H1 (cell line): ENCODE measurements around the gene CIROP. TPM values are rescaled to one million over a fixed set of nuclear protein-coding genes. Genes with fewer than 3 reads are reported as not detected.

Experiments
- CTCF ChIA-PET: fragments of 300-600 bp; sonication (Branson Sonifier 250); formaldehyde crosslinking; loops from one replicate; lab custom pipeline; 2021; ENCODE audit not compliant: partially characterized antibody; lab: Charles Lee
- POLR2A ChIA-PET: fragments of 300-600 bp; sonication (Branson Sonifier 250); formaldehyde crosslinking; loops from one replicate; lab custom pipeline; 2021; ENCODE audit warnings: inconsistent platforms; ENCODE audit not compliant: partially characterized antibody; lab: Charles Lee
- DNase-seq, 2 experiments: peaks; one replicate each; pipeline versions ENCODE4 v3.0.0 to v3.0.0-alpha.2; 2010 to 2022; ENCODE audit warnings: low spot score in 2 of 2, low read depth in 1 of 2, mixed read lengths in 1 of 2
- FAIRE-seq: peaks from 2 replicates; lab custom pipeline; 2011; peaks lifted over from hg19 to GRCh38; lab: Jason Lieb, UNC
- H2AFZ ChIP-seq: 2 replicates; pipeline ENCODE4 v1.8.1; 2012; ENCODE audit warnings: low read length, inconsistent platforms
- H2AK5ac ChIP-seq: 2 replicates; pipeline ENCODE4 v1.6.1; 2013; ENCODE audit warnings: low read depth, low read length
- H2BK120ac ChIP-seq: replicated peaks from 2 replicates; pipeline ENCODE3; 2013; ENCODE audit warnings: low read depth, low read length, inconsistent platforms
- H2BK12ac ChIP-seq: 2 replicates; pipeline ENCODE4 v1.6.1; 2013; ENCODE audit warnings: low read depth, low read length
- H2BK15ac ChIP-seq: 2 replicates; pipeline ENCODE4 v1.6.1; 2013; ENCODE audit warnings: low read length
- H2BK20ac ChIP-seq: 2 replicates; pipeline ENCODE4 v1.6.1; 2013; ENCODE audit warnings: low read length
- H2BK5ac ChIP-seq: 2 replicates; pipeline ENCODE4 v1.6.1; 2013; ENCODE audit warnings: low read depth, low read length
- H3K14ac ChIP-seq: 2 replicates; pipeline ENCODE4 v1.6.1; 2013; ENCODE audit warnings: inconsistent platforms; ENCODE audit not compliant: insufficient read length
- H3K18ac ChIP-seq: 2 replicates; pipeline ENCODE4 v1.6.1; 2013; ENCODE audit warnings: low read length; ENCODE audit errors: extremely low read depth
- H3K23ac ChIP-seq: 2 replicates; pipeline ENCODE4 v1.6.1; 2013; ENCODE audit warnings: inconsistent platforms; ENCODE audit not compliant: insufficient read length
- H3K23me2 ChIP-seq: 2 replicates; pipeline ENCODE4 v1.6.1; 2013; ENCODE audit warnings: low read depth, low read length
- H3K27ac ChIP-seq: 2 replicates; pipeline ENCODE4 v1.6.1; 2011; ENCODE audit warnings: low read depth, low read length, inconsistent platforms
- H3K27me3 ChIP-seq, 4 experiments: replicated peaks in 1 of 4; 1 replicate in 1 of 4; 2 replicates in 3 of 4; pipeline versions ENCODE4 v1.6.1 to v1.8.1; 2011 to 2013; ENCODE audit warnings: low read length in 3 of 4, mild to moderate bottlenecking in 3 of 4, inconsistent platforms in 2 of 4, mixed read lengths in 2 of 4, moderate library complexity in 1 of 4; ENCODE audit not compliant: control insufficient read depth in 3 of 4, insufficient read depth in 3 of 4; ENCODE audit errors: extremely low read depth in 1 of 4
- H3K36me3 ChIP-seq, 4 experiments: 2 replicates each; pipeline versions ENCODE4 v1.6.1 to v1.8.1; 2011 to 2013; ENCODE audit warnings: mild to moderate bottlenecking in 4 of 4, low read length in 3 of 4, moderate library complexity in 2 of 4, control low read depth in 1 of 4, inconsistent platforms in 1 of 4; ENCODE audit not compliant: insufficient read depth in 4 of 4, control insufficient read depth in 2 of 4
- H3K4ac ChIP-seq: replicated peaks from 2 replicates; pipeline ENCODE3; 2013; ENCODE audit warnings: low read length, low read depth, mixed read lengths, inconsistent platforms; ENCODE audit not compliant: insufficient read length
- H3K4me1 ChIP-seq, 4 experiments: replicated peaks in 1 of 4; 1 replicate in 1 of 4; 2 replicates in 3 of 4; pipeline versions ENCODE4 v1.6.1 to v1.8.1; 2011 to 2013; ENCODE audit warnings: low read length in 3 of 4, inconsistent platforms in 2 of 4, mixed read lengths in 1 of 4; ENCODE audit not compliant: insufficient read depth in 4 of 4, control insufficient read depth in 3 of 4
- H3K4me2 ChIP-seq, 2 experiments: 2 replicates each; pipeline versions ENCODE4 v1.6.1 to v1.8.1; 2011 to 2013; ENCODE audit warnings: low read depth in 2 of 2, low read length in 2 of 2, control low read depth in 1 of 2, inconsistent platforms in 1 of 2, mild to moderate bottlenecking in 1 of 2; ENCODE audit not compliant: insufficient read depth in 1 of 2
- H3K4me3 ChIP-seq, 4 experiments: fragments of 200-600, 300-600 bp in 1 of 4; sonication (generic), shearing (Covaris generic), sonication (Bioruptor Twin) in 1 of 4; 2 replicates each; pipeline versions ENCODE4 v1.5.1 to v1.8.1; 2011 to 2016; ENCODE audit warnings: low read length in 4 of 4, low read depth in 3 of 4, control low read depth in 2 of 4, inconsistent platforms in 2 of 4, mild to moderate bottlenecking in 2 of 4, mixed read lengths in 1 of 4, moderate library complexity in 1 of 4; ENCODE audit not compliant: insufficient read depth in 2 of 4; ENCODE audit errors: extremely low read depth in 1 of 4
- H3K56ac ChIP-seq: replicated peaks from 2 replicates; pipeline ENCODE3; 2013; ENCODE audit warnings: low read depth, mild to moderate bottlenecking, mixed read lengths, low read length, inconsistent platforms; ENCODE audit not compliant: insufficient read length
- H3K79me1 ChIP-seq: 2 replicates; pipeline ENCODE4 v1.6.1; 2013; ENCODE audit warnings: low read depth, low read length, control low read depth
- H3K79me2 ChIP-seq, 2 experiments: 2 replicates each; pipeline versions ENCODE4 v1.6.1 to v1.8.1; 2012 to 2013; ENCODE audit warnings: low read length in 2 of 2, mild to moderate bottlenecking in 2 of 2, inconsistent platforms in 1 of 2; ENCODE audit not compliant: insufficient read depth in 2 of 2, control insufficient read depth in 1 of 2
- H3K9ac ChIP-seq, 4 experiments: replicated peaks in 1 of 4; 1 replicate in 1 of 4; 2 replicates in 3 of 4; pipeline versions ENCODE4 v1.6.1 to v1.8.1; 2011 to 2013; ENCODE audit warnings: low read depth in 3 of 4, low read length in 3 of 4, control low read depth in 2 of 4, mild to moderate bottlenecking in 2 of 4, moderate library complexity in 2 of 4, inconsistent platforms in 1 of 4; ENCODE audit errors: extremely low read depth in 1 of 4
- H3K9me3 ChIP-seq, 2 experiments: 2 replicates each; pipeline versions ENCODE4 v1.6.1 to v1.8.1; 2012 to 2013; ENCODE audit warnings: mild to moderate bottlenecking in 2 of 2, moderate library complexity in 2 of 2, control low read depth in 1 of 2, inconsistent platforms in 1 of 2, low read depth in 1 of 2, low read length in 1 of 2, mixed read lengths in 1 of 2; ENCODE audit not compliant: insufficient read depth in 2 of 2
- H4K20me1 ChIP-seq, 2 experiments: replicated peaks in 1 of 2; 2 replicates each; pipeline versions ENCODE3 to v1.8.1; 2011 to 2013; ENCODE audit warnings: inconsistent platforms in 2 of 2, low read length in 2 of 2, mild to moderate bottlenecking in 1 of 2; ENCODE audit not compliant: insufficient read depth in 2 of 2, control insufficient read depth in 1 of 2
- H4K5ac ChIP-seq: 2 replicates; pipeline ENCODE4 v1.6.1; 2013; ENCODE audit warnings: low read length, low read depth, mixed read lengths, inconsistent platforms; ENCODE audit not compliant: insufficient read length
- H4K8ac ChIP-seq: 2 replicates; pipeline ENCODE4 v1.8.0; 2013; ENCODE audit warnings: mild to moderate bottlenecking, moderate library complexity, low read length, inconsistent platforms; ENCODE audit not compliant: insufficient read depth; ENCODE audit errors: extremely low read depth
- H4K91ac ChIP-seq: replicated peaks from 2 replicates; pipeline ENCODE3; 2013; ENCODE audit warnings: low read length, mixed read lengths, inconsistent platforms; ENCODE audit not compliant: insufficient read length
- JUN ChIP-seq: IDR thresholded peaks from 2 replicates; pipeline ENCODE4 v1.6.1; 2011; ENCODE audit warnings: low read depth, mild to moderate bottlenecking, improper control_type of control experiment, low read length
- KDM1A ChIP-seq: fragments of 200-600, 300-600 bp; sonication (generic); IDR thresholded peaks from 2 replicates; pipeline ENCODE4 v1.7.1; 2016; ENCODE audit warnings: mild to moderate bottlenecking, low read length, borderline replicate concordance
- NRF1 ChIP-seq: IDR thresholded peaks from 2 replicates; pipeline ENCODE4 v1.6.1; 2011; ENCODE audit warnings: mild to moderate bottlenecking, low read depth, low read length, improper control_type of control experiment
- PHF8 ChIP-seq: fragments of 200-600 bp; sonication (generic); conservative IDR thresholded peaks from 2 replicates; pipeline ENCODE4 v1.7.1; 2012; ENCODE audit warnings: low read depth, mild to moderate bottlenecking, inconsistent platforms, low read length, moderate library complexity
- POLR2AphosphoS5 ChIP-seq: IDR thresholded peaks from 2 replicates; pipeline ENCODE4 v1.6.1; 2011; ENCODE audit warnings: low read depth, low read length
- RAD21 ChIP-seq, 2 experiments: IDR thresholded peaks in 1 of 2; conservative IDR thresholded peaks in 1 of 2; 2 replicates each; pipeline ENCODE4 v1.6.1; 2011; ENCODE audit warnings: low read depth in 2 of 2, low read length in 2 of 2, improper control_type of control experiment in 1 of 2, inconsistent platforms in 1 of 2, mild to moderate bottlenecking in 1 of 2, moderate library complexity in 1 of 2
- SP2 ChIP-seq: IDR thresholded peaks from 2 replicates; pipeline ENCODE4 v1.6.1; 2012; ENCODE audit warnings: mild to moderate bottlenecking, low read length, inconsistent platforms
- SP4 ChIP-seq: IDR thresholded peaks from 2 replicates; pipeline ENCODE4 v1.6.1; 2012; ENCODE audit warnings: low read length, inconsistent platforms
- TCF12 ChIP-seq: IDR thresholded peaks from 2 replicates; pipeline ENCODE4 v1.6.1; 2011; ENCODE audit warnings: low read depth, mild to moderate bottlenecking, low read length
- WGBS, 2 experiments: shearing (Covaris generic) in 1 of 2; methylation state at CpG; one replicate each; pipeline versions ENCODE4 v1.1.6 to v1.1.7; 2013 to 2015; ENCODE audit warnings: low lambda C conversion rate in 2 of 2, mixed read lengths in 2 of 2, inconsistent platforms in 1 of 2, low coverage in 1 of 2, missing lambda C conversion rate in 1 of 2; ENCODE audit not compliant: insufficient replicate concordance in 2 of 2, insufficient coverage in 1 of 2, insufficient read length in 1 of 2; ENCODE audit errors: extremely low coverage in 1 of 2, missing lambda C conversion rate in 1 of 2; 5-methylcytosine and 5-hydroxymethylcytosine counted together
- polyA plus RNA-seq, 7 experiments: library from polyadenylated mRNA; depleted of rRNA in 3 of 7; stranded (reverse) in 5 of 7; unstranded in 2 of 7; fragments of >200 nt in 5 of 7; fragments of 200-250 nt in 2 of 7; gene quantifications; 1 replicate in 5 of 7; 2 replicates in 1 of 7; 4 replicates in 1 of 7; pipeline versions ENCODE4 v1.2.1 to v1.2.3, GENCODE V29; 2011 to 2013; ENCODE audit warnings: missing spikeins in 2 of 7, mixed read lengths in 2 of 7
- total RNA-seq: library from RNA; stranded (reverse); fragmentation: NEBNext Ultra II Directional; extraction: Animal tissue kit (Norgen Biotek cat#: 25700); gene quantifications from 2 replicates; pipeline ENCODE4 v1.2.1, GENCODE V29; 2021
- TF ChIP-seq, protein P1 (sequence below), 3 experiments: IDR thresholded peaks; 1 replicate in 2 of 3; 2 replicates in 1 of 3; pipeline versions ENCODE4 v1.5.1 to v1.6.1; 2011; ENCODE audit warnings: low read length in 3 of 3, mild to moderate bottlenecking in 3 of 3, inconsistent platforms in 2 of 3, low read depth in 1 of 3, moderate library complexity in 1 of 3; ENCODE audit not compliant: insufficient read depth in 1 of 3; ENCODE audit errors: control extremely low read depth in 1 of 3
- TF ChIP-seq, protein P2 (sequence below): IDR thresholded peaks from 2 replicates; pipeline ENCODE4 v1.6.1; 2012; ENCODE audit warnings: inconsistent platforms

CIROP gene
- total and polyA plus RNA-seq, 2 of the 8 experiments (the other 6 are each of a cell fraction or from before 2014, with no cell fraction given): 0.06 TPM; not detected in 1

DNA sequence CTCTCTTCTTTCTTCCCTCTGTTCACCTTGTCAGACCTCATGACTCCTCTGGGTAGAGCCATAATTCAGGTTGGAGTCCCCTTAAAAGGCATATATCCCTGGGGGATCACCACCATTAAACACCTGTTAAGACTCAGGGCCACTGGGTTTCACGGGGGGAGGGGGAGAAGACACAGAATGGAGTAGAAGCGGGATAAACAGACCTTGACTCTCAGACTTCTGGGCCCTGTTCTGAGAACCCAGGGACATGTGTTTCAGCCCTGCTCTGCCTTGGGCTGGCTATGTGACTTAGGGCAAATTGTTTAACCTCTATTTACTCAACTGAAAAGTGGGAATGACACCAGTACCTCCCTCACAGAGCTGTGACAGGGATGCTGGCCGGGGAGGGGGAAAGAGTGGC, 52.1 kb downstream of the CIROP start:
- no peak overlapping the region for H3K4me2 ChIP-seq
- 82% methylated on average over 3 of the region's 3 CpGs; no CpG with 5 or more reads in 1 of the 2 experiments for WGBS, 2 experiments
- DNase-seq (no peak), FAIRE-seq (no peak)
- peaks cover 0 to 2% of the 10 kb centered on the region in 2 experiments for H4K20me1 ChIP-seq
- no peak overlapping the region for H3K23ac ChIP-seq
- H3K9me3 ChIP-seq: no peaks in the 10 kb centered on the region
- no peak overlapping the region for H2BK120ac ChIP-seq
- H2BK12ac ChIP-seq: no peak overlapping the region
- H2AFZ ChIP-seq: no peak overlapping the region
- H3K14ac ChIP-seq: no peak overlapping the region
- H3K36me3 ChIP-seq: peaks cover 0 to 10% (median 3%) of the 10 kb centered on the region in 4 experiments; a peak in 5 of 8 replicates
- H2AK5ac ChIP-seq: no peak overlapping the region
- no peak overlapping the region for H4K8ac ChIP-seq
- H2BK15ac ChIP-seq: no peak overlapping the region
- H2BK20ac ChIP-seq: no peak overlapping the region
- H4K5ac ChIP-seq: no peak overlapping the region
- H3K18ac ChIP-seq: no peak overlapping the region
- H3K56ac ChIP-seq: no peak overlapping the region
- H3K4me1 ChIP-seq: peaks cover 0 to 13% (median 4%) of the 10 kb centered on the region in 4 experiments; a peak in 4 of 7 replicates
- H3K4me3 ChIP-seq: no peak overlapping the region
- ChIA-PET POLR2A (interaction anchor here (1.0 to 2.4 kb wide), 6 partner anchors 23 to 70 kb away, joined by 4 to 8 read pairs (median 5); partner anchors contain the start of gene AJUBA), CTCF (interaction anchor here (0.8 to 29.2 kb wide), 17 partner anchors 8 to 111 kb away, joined by 3 to 785 read pairs (median 5); partner anchors contain the start of genes AJUBA and PSMB11)
- no peak overlapping the region for H3K4ac ChIP-seq
- H3K9ac ChIP-seq: no peak overlapping the region
- no peaks in the 10 kb centered on the region for H3K79me2 ChIP-seq
- H3K23me2 ChIP-seq: peaks cover 10% of the 10 kb centered on the region
- no peaks in the 10 kb centered on the region for H3K79me1 ChIP-seq
- H3K27ac ChIP-seq: no peak overlapping the region
- no peak overlapping the region for H4K91ac ChIP-seq
- no peak overlapping the region for H2BK5ac ChIP-seq
- no peaks in the 10 kb centered on the region; a peak in 1 of 7 replicates for H3K27me3 ChIP-seq
- TF ChIP-seq KDM1A (no peak), RAD21 (IDR thresholded peaks at IDR 0.05 in 1 of 2, conservative IDR thresholded peaks at IDR 0.05 in 1 of 2; ENCODE audit: low read depth in 2 of 2, low read length in 2 of 2) (no peak), SP2 (no peak), NRF1 (no peak), SP4 (no peak), TCF12 (no peak), PHF8 (no peak), POLR2AphosphoS5 (no peak), JUN (no peak)
- TF ChIP-seq, protein P1, sequence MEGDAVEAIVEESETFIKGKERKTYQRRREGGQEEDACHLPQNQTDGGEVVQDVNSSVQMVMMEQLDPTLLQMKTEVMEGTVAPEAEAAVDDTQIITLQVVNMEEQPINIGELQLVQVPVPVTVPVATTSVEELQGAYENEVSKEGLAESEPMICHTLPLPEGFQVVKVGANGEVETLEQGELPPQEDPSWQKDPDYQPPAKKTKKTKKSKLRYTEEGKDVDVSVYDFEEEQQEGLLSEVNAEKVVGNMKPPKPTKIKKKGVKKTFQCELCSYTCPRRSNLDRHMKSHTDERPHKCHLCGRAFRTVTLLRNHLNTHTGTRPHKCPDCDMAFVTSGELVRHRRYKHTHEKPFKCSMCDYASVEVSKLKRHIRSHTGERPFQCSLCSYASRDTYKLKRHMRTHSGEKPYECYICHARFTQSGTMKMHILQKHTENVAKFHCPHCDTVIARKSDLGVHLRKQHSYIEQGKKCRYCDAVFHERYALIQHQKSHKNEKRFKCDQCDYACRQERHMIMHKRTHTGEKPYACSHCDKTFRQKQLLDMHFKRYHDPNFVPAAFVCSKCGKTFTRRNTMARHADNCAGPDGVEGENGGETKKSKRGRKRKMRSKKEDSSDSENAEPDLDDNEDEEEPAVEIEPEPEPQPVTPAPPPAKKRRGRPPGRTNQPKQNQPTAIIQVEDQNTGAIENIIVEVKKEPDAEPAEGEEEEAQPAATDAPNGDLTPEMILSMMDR (IDR thresholded peaks at IDR 0.05; ENCODE audit: control extremely low read depth in 1 of 3, insufficient read depth in 1 of 3, low read depth in 1 of 3, low read length in 3 of 3): no peak
- TF ChIP-seq, protein P2, sequence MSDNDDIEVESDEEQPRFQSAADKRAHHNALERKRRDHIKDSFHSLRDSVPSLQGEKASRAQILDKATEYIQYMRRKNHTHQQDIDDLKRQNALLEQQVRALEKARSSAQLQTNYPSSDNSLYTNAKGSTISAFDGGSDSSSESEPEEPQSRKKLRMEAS: no peak
